DOHH2 (cell line): ENCODE data around the gene THSD8.

ENCODE experiments used
- H3F3A ChIP-seq: fragments of 200-600 bp; sonication (generic), shearing (Covaris generic); 2 replicates; pipeline ENCODE4 v1.6.0; 2016; ENCODE audit warnings: antibody characterized with exemption, mild to moderate bottlenecking; ENCODE audit not compliant: control insufficient read depth, insufficient read depth
- H3K27ac ChIP-seq: fragments of 200-600 bp; sonication (generic); 2 replicates; pipeline ENCODE4 v1.5.1; 2014; ENCODE audit warnings: low read depth, mild to moderate bottlenecking, low read length, moderate library complexity
- H3K27me3 ChIP-seq: fragments of 200-600 bp; sonication (generic); 2 replicates; pipeline ENCODE4 v1.6.1; 2014; ENCODE audit warnings: mild to moderate bottlenecking, low read length, mixed read lengths; ENCODE audit not compliant: control insufficient read depth
- H3K36me3 ChIP-seq: fragments of 200-600 bp; sonication (generic); 2 replicates; pipeline ENCODE4 v1.6.1; 2014; ENCODE audit warnings: mild to moderate bottlenecking, low read length, moderate library complexity, mixed read lengths; ENCODE audit not compliant: control insufficient read depth
- H3K4me1 ChIP-seq: fragments of 200-600 bp; sonication (generic); 2 replicates; pipeline ENCODE4 v1.6.1; 2014; ENCODE audit warnings: mild to moderate bottlenecking, low read length, mixed read lengths; ENCODE audit not compliant: control insufficient read depth
- H3K4me2 ChIP-seq: fragments of 200-600 bp; sonication (generic); 2 replicates; pipeline ENCODE4 v1.6.0; 2014; ENCODE audit warnings: mild to moderate bottlenecking, low read length, moderate library complexity
- H3K4me3 ChIP-seq: fragments of 200-600 bp; sonication (generic); 2 replicates; pipeline ENCODE4 v1.5.1; 2014; ENCODE audit warnings: mild to moderate bottlenecking, low read length, mixed read lengths
- H3K79me2 ChIP-seq: fragments of 200-600 bp; sonication (generic); 2 replicates; pipeline ENCODE4 v1.6.1; 2014; ENCODE audit warnings: mild to moderate bottlenecking, low read length, mixed read lengths; ENCODE audit not compliant: control insufficient read depth
- H3K9me2 ChIP-seq: fragments of 200-600 bp; sonication (generic); replicated peaks from 2 replicates; pipeline ENCODE4 v1.6.1; 2014; ENCODE audit warnings: mild to moderate bottlenecking, low read length, mixed read lengths; ENCODE audit not compliant: control insufficient read depth
- H3K9me3 ChIP-seq: fragments of 200-600 bp; sonication (generic); 2 replicates; pipeline ENCODE4 v1.6.1; 2014; ENCODE audit warnings: antibody characterized with exemption, low read length, mixed read lengths; ENCODE audit not compliant: control insufficient read depth, insufficient read depth
- H4K20me1 ChIP-seq: fragments of 200-600 bp; sonication (generic); 2 replicates; pipeline ENCODE4 v1.6.0; 2014; ENCODE audit warnings: low read depth, mild to moderate bottlenecking, antibody characterized with exemption, low read length, moderate library complexity; ENCODE audit not compliant: control insufficient read depth, insufficient read depth
- CTCF ChIP-seq: fragments of 200-600 bp; sonication (generic); IDR thresholded peaks from one replicate; pipeline ENCODE4 v1.5.1; 2014; ENCODE audit warnings: antibody characterized with exemption, mild to moderate bottlenecking, low read depth, low read length; ENCODE audit not compliant: poor library complexity, severe bottlenecking
- EZH2phosphoT487 ChIP-seq: fragments of 200-600 bp; sonication (generic); IDR thresholded peaks from 2 replicates; pipeline ENCODE4 v1.6.1; 2017; ENCODE audit warnings: borderline replicate concordance, mild to moderate bottlenecking, antibody characterized with exemption, low read length, moderate library complexity, mixed read lengths

The THSD8 gene

GRCh38 chr19:12838886-12839756 lies 37.3 kb downstream of the THSD8 start:
- Histone ChIP-seq H3K4me1 (peaks cover 56% of the 10 kb centered on the region), H3K9me3 (no peaks in the 10 kb centered on the region), H4K20me1 (peaks cover 11% of the 10 kb centered on the region; the same call in 1 of the 2 replicates), H3F3A (peaks cover 21% of the 10 kb centered on the region), H3K36me3 (no peaks in the 10 kb centered on the region), H3K27ac (no peak overlapping the region), H3K4me3 (peak overlapping the region; percentile 69), H3K4me2 (peak overlapping the region; percentile 64), H3K79me2 (no peaks in the 10 kb centered on the region), H3K27me3 (peaks cover 17% of the 10 kb centered on the region), H3K9me2 (no peaks in the 10 kb centered on the region)
- TF ChIP-seq EZH2phosphoT487 (no peak), CTCF (no peak)

- Histone ChIP-seq H4K20me1 (peaks cover 13% of the 10 kb centered on the region; the same call in 1 of the 2 replicates), H3F3A (peaks cover 21% of the 10 kb centered on the region), H3K4me1 (peaks cover 43% of the 10 kb centered on the region), H3K79me2 (no peaks in the 10 kb centered on the region), H3K27me3 (peaks cover 6% of the 10 kb centered on the region), H3K4me3 (0 out of 2 replicates have a peak overlapping the region, but pooled peaks have one; percentile 8), H3K4me2 (peak overlapping the region; percentile 23; the same call in 1 of the 2 replicates), H3K9me2 (no peaks in the 10 kb centered on the region), H3K9me3 (no peaks in the 10 kb centered on the region), H3K27ac (no peak overlapping the region), H3K36me3 (no peaks in the 10 kb centered on the region)
- TF ChIP-seq EZH2phosphoT487 (no peak), CTCF (no peak)
Observed at GRCh38 chr19:12840091-12841079, 38.5 kb downstream of the THSD8 start.

- H3K27ac ChIP-seq: no peak overlapping the region
- no peaks in the 10 kb centered on the region for H3K79me2 ChIP-seq
- peaks cover 13% of the 10 kb centered on the region; the same call in 1 of the 2 replicates for H4K20me1 ChIP-seq
- H3K4me3 ChIP-seq: no peak overlapping the region
- peaks cover 6% of the 10 kb centered on the region for H3K27me3 ChIP-seq
- no peaks in the 10 kb centered on the region for H3K9me2 ChIP-seq
- no peaks in the 10 kb centered on the region for H3K9me3 ChIP-seq
- no peak for TF ChIP-seq CTCF
- no peak for TF ChIP-seq EZH2phosphoT487
- H3K4me1 ChIP-seq: peaks cover 36% of the 10 kb centered on the region
- H3K36me3 ChIP-seq: no peaks in the 10 kb centered on the region
- H3F3A ChIP-seq: peaks cover 21% of the 10 kb centered on the region
- peak overlapping the region; percentile 23; the same call in 1 of the 2 replicates for H3K4me2 ChIP-seq
Observed at GRCh38 chr19:12841094-12841493, 39.2 kb downstream of the THSD8 start.
